DOHH2 (cell line): Measurements from ENCODE around the gene CHCHD3.

ENCODE experiments used
- H3F3A ChIP-seq: fragments of 200-600 bp; sonication (generic), shearing (Covaris generic); 2 replicates; pipeline ENCODE4 v1.6.0; 2016; ENCODE audit warnings: antibody characterized with exemption, mild to moderate bottlenecking; ENCODE audit not compliant: control insufficient read depth, insufficient read depth
- H3K27ac ChIP-seq: fragments of 200-600 bp; sonication (generic); 2 replicates; pipeline ENCODE4 v1.5.1; 2014; ENCODE audit warnings: low read depth, mild to moderate bottlenecking, low read length, moderate library complexity
- H3K27me3 ChIP-seq: fragments of 200-600 bp; sonication (generic); 2 replicates; pipeline ENCODE4 v1.6.1; 2014; ENCODE audit warnings: mild to moderate bottlenecking, low read length, mixed read lengths; ENCODE audit not compliant: control insufficient read depth
- H3K36me3 ChIP-seq: fragments of 200-600 bp; sonication (generic); 2 replicates; pipeline ENCODE4 v1.6.1; 2014; ENCODE audit warnings: mild to moderate bottlenecking, low read length, moderate library complexity, mixed read lengths; ENCODE audit not compliant: control insufficient read depth
- H3K4me1 ChIP-seq: fragments of 200-600 bp; sonication (generic); 2 replicates; pipeline ENCODE4 v1.6.1; 2014; ENCODE audit warnings: mild to moderate bottlenecking, low read length, mixed read lengths; ENCODE audit not compliant: control insufficient read depth
- H3K4me2 ChIP-seq: fragments of 200-600 bp; sonication (generic); 2 replicates; pipeline ENCODE4 v1.6.0; 2014; ENCODE audit warnings: mild to moderate bottlenecking, low read length, moderate library complexity
- H3K4me3 ChIP-seq: fragments of 200-600 bp; sonication (generic); 2 replicates; pipeline ENCODE4 v1.5.1; 2014; ENCODE audit warnings: mild to moderate bottlenecking, low read length, mixed read lengths
- H3K79me2 ChIP-seq: fragments of 200-600 bp; sonication (generic); 2 replicates; pipeline ENCODE4 v1.6.1; 2014; ENCODE audit warnings: mild to moderate bottlenecking, low read length, mixed read lengths; ENCODE audit not compliant: control insufficient read depth
- H3K9me2 ChIP-seq: fragments of 200-600 bp; sonication (generic); replicated peaks from 2 replicates; pipeline ENCODE4 v1.6.1; 2014; ENCODE audit warnings: mild to moderate bottlenecking, low read length, mixed read lengths; ENCODE audit not compliant: control insufficient read depth
- H3K9me3 ChIP-seq: fragments of 200-600 bp; sonication (generic); 2 replicates; pipeline ENCODE4 v1.6.1; 2014; ENCODE audit warnings: antibody characterized with exemption, low read length, mixed read lengths; ENCODE audit not compliant: control insufficient read depth, insufficient read depth
- H4K20me1 ChIP-seq: fragments of 200-600 bp; sonication (generic); 2 replicates; pipeline ENCODE4 v1.6.0; 2014; ENCODE audit warnings: low read depth, mild to moderate bottlenecking, antibody characterized with exemption, low read length, moderate library complexity; ENCODE audit not compliant: control insufficient read depth, insufficient read depth
- CTCF ChIP-seq: fragments of 200-600 bp; sonication (generic); IDR thresholded peaks from one replicate; pipeline ENCODE4 v1.5.1; 2014; ENCODE audit warnings: antibody characterized with exemption, mild to moderate bottlenecking, low read depth, low read length; ENCODE audit not compliant: poor library complexity, severe bottlenecking
- EZH2phosphoT487 ChIP-seq: fragments of 200-600 bp; sonication (generic); IDR thresholded peaks from 2 replicates; pipeline ENCODE4 v1.6.1; 2017; ENCODE audit warnings: borderline replicate concordance, mild to moderate bottlenecking, antibody characterized with exemption, low read length, moderate library complexity, mixed read lengths

CHCHD3 gene

GRCh38 chr7:133064082-133064820, 17.6 kb downstream of the CHCHD3 start:
- Histone ChIP-seq H3K4me1 (peaks cover 20% of the 10 kb centered on the region), H3K27ac (no peak overlapping the region), H3K79me2 (peaks cover 79% of the 10 kb centered on the region), H3K36me3 (peaks cover 63% of the 10 kb centered on the region), H3K9me3 (no peaks in the 10 kb centered on the region), H3K4me2 (no peak overlapping the region), H3K27me3 (no peaks in the 10 kb centered on the region), H4K20me1 (0 out of 2 replicates have a peak, but pooled peaks cover 3% of the 10 kb centered on the region), H3K9me2 (no peaks in the 10 kb centered on the region), H3K4me3 (no peak overlapping the region), H3F3A (no peaks in the 10 kb centered on the region)
- TF ChIP-seq CTCF (no peak), EZH2phosphoT487 (no peak)

GRCh38 chr7:133061792-133062191, 20.1 kb downstream of the CHCHD3 start:
- Histone ChIP-seq H3K4me3 (no peak overlapping the region), H3K79me2 (peaks cover 85% of the 10 kb centered on the region), H3F3A (no peaks in the 10 kb centered on the region), H3K9me3 (no peaks in the 10 kb centered on the region), H4K20me1 (0 out of 2 replicates have a peak, but pooled peaks cover 5% of the 10 kb centered on the region), H3K4me2 (no peak overlapping the region), H3K27me3 (no peaks in the 10 kb centered on the region), H3K4me1 (peaks cover 22% of the 10 kb centered on the region), H3K36me3 (peaks cover 42% of the 10 kb centered on the region), H3K27ac (no peak overlapping the region), H3K9me2 (no peaks in the 10 kb centered on the region)
- TF ChIP-seq CTCF = no peak

- H3K4me2 ChIP-seq = no peak overlapping the region
- no peaks in the 10 kb centered on the region for H3K9me2 ChIP-seq
- H3K4me3 ChIP-seq = no peak overlapping the region
- H3K36me3 ChIP-seq = peaks cover 38% of the 10 kb centered on the region
- H3K27ac ChIP-seq = no peak overlapping the region
- TF ChIP-seq EZH2phosphoT487 (no peak), CTCF (no peak)
- H3K27me3 ChIP-seq = no peaks in the 10 kb centered on the region
- H3K9me3 ChIP-seq = no peaks in the 10 kb centered on the region
- H3K4me1 ChIP-seq = peaks cover 22% of the 10 kb centered on the region
- H4K20me1 ChIP-seq = 0 out of 2 replicates have a peak, but pooled peaks cover 6% of the 10 kb centered on the region
- peaks cover 86% of the 10 kb centered on the region for H3K79me2 ChIP-seq
- no peaks in the 10 kb centered on the region for H3F3A ChIP-seq
Observed at GRCh38 chr7:133061357-133061756, 20.5 kb downstream of the CHCHD3 start.
